Karpas-422 (cell line): ENCODE data around the gene C13orf46. TPM values are rescaled to one million over a fixed set of nuclear protein-coding genes. Genes with fewer than 3 reads are reported as not detected.
A peak's percentile ranks its signal among the peaks of the same experiment; 100 is the strongest.
"Not testable (repeated sequence)": the region's sequence is repeated elsewhere in the genome, so short reads cannot be mapped to it uniquely, and the experiment has no call there.

Experiments used
- DNase-seq: peaks from one replicate; pipeline ENCODE4 v3.0.0-alpha.2; 2015
- H2AFZ ChIP-seq: fragments of 200-600 bp; sonication (generic); 2 replicates; pipeline ENCODE4 v1.6.1; 2014; ENCODE audit warnings: antibody characterized with exemption, low read length, mixed read lengths
- H3K27ac ChIP-seq: fragments of 200-600 bp; sonication (generic); 2 replicates; pipeline ENCODE4 v1.5.1; 2014; ENCODE audit warnings: mild to moderate bottlenecking, low read length, moderate library complexity
- H3K27me3 ChIP-seq: fragments of 200-600 bp; sonication (generic); 2 replicates; pipeline ENCODE4 v1.6.1; 2014; ENCODE audit warnings: low read length, mixed read lengths
- H3K36me3 ChIP-seq: fragments of 200-600 bp; sonication (generic); 2 replicates; pipeline ENCODE4 v1.6.1; 2014; ENCODE audit warnings: low read length, mixed read lengths; ENCODE audit not compliant: insufficient read depth
- H3K4me1 ChIP-seq: fragments of 200-600 bp; sonication (generic); 2 replicates; pipeline ENCODE4 v1.6.1; 2014; ENCODE audit warnings: mild to moderate bottlenecking, low read length, mixed read lengths
- H3K4me2 ChIP-seq: fragments of 200-600 bp; sonication (generic); 2 replicates; pipeline ENCODE4 v1.6.1; 2014; ENCODE audit warnings: low read length, low read depth, mild to moderate bottlenecking; ENCODE audit not compliant: poor library complexity, severe bottlenecking
- H3K4me3 ChIP-seq: fragments of 200-600 bp; sonication (generic); 2 replicates; pipeline ENCODE4 v1.5.1; 2014; ENCODE audit warnings: mild to moderate bottlenecking, antibody characterized with exemption, low read length, mixed read lengths
- H3K79me2 ChIP-seq: fragments of 200-600 bp; sonication (generic); 2 replicates; pipeline ENCODE4 v1.6.1; 2014; ENCODE audit warnings: mild to moderate bottlenecking, low read length, mixed read lengths
- H3K9ac ChIP-seq: fragments of 200-600 bp; sonication (generic); 2 replicates; pipeline ENCODE4 v1.6.0; 2014; ENCODE audit warnings: low read length
- H3K9me2 ChIP-seq: fragments of 200-600 bp; sonication (generic), shearing (Covaris generic); replicated peaks from 2 replicates; pipeline ENCODE4 v1.6.0; 2014; ENCODE audit warnings: mild to moderate bottlenecking, low read length, moderate library complexity; ENCODE audit not compliant: insufficient read depth
- H3K9me3 ChIP-seq: fragments of 300-700, 200-600 bp; sonication (generic); 2 replicates; pipeline ENCODE4 v1.6.1; 2014; ENCODE audit warnings: low read length, mixed read lengths
- H4K20me1 ChIP-seq: fragments of 200-600 bp; sonication (generic); 2 replicates; pipeline ENCODE4 v1.6.1; 2014; ENCODE audit warnings: mild to moderate bottlenecking, antibody characterized with exemption, low read length, low read depth; ENCODE audit not compliant: insufficient read depth
- total RNA-seq: library from RNA; depleted of rRNA; stranded (reverse); fragments of >200 nt; shearing (Covaris generic); gene quantifications from 2 replicates; pipeline ENCODE4 v1.2.3, GENCODE V29; 2014; ENCODE audit warnings: low replicate concordance; rRNA removed

Gene C13orf46
- total RNA-seq: not detected in 2 replicates

DNA sequence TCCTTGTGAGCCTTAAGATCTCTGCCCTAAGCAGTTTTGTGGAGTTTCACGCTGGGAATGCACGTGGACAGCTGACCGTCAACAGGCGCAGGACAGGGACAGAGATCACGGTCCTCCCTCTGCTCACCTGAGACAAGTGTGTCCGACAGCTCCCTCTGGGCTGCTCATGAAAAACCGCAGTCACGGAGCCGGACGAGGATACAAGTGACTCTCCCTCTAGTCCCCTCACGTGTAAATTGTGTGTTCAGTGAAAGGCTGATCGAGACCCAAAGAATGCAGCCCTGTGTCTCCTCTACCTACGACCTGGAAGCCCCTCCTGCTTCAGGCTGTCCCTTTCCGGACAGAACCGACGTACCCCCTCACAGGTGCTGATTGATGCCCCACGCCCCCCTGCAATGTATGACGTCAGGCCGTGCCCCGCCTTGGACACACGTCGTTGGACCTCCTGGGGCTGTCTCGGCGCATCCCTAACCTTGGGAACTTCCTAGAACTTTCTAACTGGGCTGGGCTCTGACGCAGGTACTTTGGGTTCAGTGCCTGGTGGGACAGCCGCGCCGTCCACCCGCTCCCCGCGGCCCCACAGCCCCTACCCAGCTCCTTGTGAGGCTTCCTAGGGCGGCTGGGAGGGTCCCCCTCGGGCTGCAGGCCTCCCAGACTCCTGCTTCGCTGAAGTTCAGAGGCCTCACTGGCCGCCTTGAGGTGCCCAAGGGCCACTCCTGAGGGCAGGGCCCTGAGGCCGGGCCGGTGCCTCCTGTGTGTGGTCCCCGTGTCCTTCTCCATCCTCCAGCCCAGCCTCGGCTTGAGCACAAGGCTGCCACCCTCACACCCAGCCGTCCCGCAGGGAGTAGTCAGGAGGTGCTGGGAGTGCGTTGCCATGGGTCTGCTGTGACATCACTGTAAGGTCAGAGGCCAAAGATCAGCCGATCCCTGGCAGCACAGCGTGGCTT lies at the start of gene C13orf46:
TSS of gene C13orf46 (minus strand) at position 859 of the 947 bp plus-strand sequence. CDS start at position 780, 79 bp downstream.
- no peak within 1 kb of the TSS for H2AFZ ChIP-seq
- H3K27ac ChIP-seq: no peak within 1 kb of the TSS
- no peak within 1 kb of the TSS for H3K4me2 ChIP-seq
- no peaks in the 10 kb centered on the region for H3K9me3 ChIP-seq
- no peaks in the 10 kb centered on the region for H3K36me3 ChIP-seq
- no peak for DNase-seq
- H3K79me2 ChIP-seq: no peaks in the 10 kb centered on the region
- no peaks in the 10 kb centered on the region for H3K4me1 ChIP-seq
- H3K9ac ChIP-seq: no peak within 1 kb of the TSS
- H3K9me2 ChIP-seq: no peaks in the 10 kb centered on the region
- no peaks in the 10 kb centered on the region for H3K27me3 ChIP-seq
- H4K20me1 ChIP-seq: no peaks in the 10 kb centered on the region
- no peak within 1 kb of the TSS for H3K4me3 ChIP-seq

DNA sequence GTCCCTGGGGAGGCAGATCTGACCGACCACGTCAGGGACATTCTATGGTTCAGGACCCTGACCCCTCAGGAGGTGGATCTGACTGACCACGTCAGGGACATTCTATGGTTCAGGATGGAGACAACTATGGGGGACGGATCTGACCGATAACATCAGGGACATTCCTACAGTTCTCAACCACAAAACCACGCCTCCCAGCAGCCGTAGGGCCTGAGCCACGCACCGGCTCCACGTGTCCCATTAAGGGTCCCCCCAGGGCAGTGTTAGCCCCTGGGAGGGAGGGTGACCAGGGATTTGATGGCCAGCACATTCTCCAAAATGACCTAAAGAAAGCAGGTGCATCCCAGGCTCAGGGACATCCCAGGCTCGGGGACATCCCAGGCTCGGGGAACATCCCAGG lies 49.0 kb upstream of the C13orf46 start:
- H2AFZ ChIP-seq: no peak overlapping the region
- no peaks in the 10 kb centered on the region for H3K9me3 ChIP-seq
- H3K27ac ChIP-seq: no peak overlapping the region
- H4K20me1 ChIP-seq: no peaks in the 10 kb centered on the region
- no peak overlapping the region for H3K4me2 ChIP-seq
- H3K27me3 ChIP-seq: no peaks in the 10 kb centered on the region
- no peak overlapping the region for H3K4me3 ChIP-seq
- H3K4me1 ChIP-seq: peaks cover 23% of the 10 kb centered on the region
- H3K79me2 ChIP-seq: no peaks in the 10 kb centered on the region
- no peaks in the 10 kb centered on the region for H3K9me2 ChIP-seq
- H3K9ac ChIP-seq: no peak overlapping the region
- no peak for DNase-seq
- H3K36me3 ChIP-seq: no peaks in the 10 kb centered on the region

DNA sequence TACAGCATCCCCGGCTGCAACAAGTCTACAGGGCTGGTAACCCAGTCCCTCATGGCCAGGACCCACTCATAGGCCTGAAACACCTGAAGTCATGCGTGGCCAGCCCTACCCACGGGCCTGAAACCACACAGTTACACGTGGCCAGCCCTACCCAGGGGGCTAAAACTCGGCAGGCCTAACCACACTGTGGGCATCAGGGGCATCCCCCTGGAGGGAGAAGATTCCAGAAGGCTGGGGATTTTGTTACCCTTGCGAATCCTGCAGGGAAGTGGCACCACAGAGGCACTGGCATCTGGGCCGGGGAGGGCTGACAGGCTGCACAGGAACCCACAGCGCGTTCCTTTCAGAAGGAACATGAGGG lies 48.4 kb upstream of the C13orf46 start:
- Histone ChIP-seq H2AFZ (no peak overlapping the region), H4K20me1 (no peaks in the 10 kb centered on the region), H3K27me3 (no peaks in the 10 kb centered on the region), H3K4me2 (no peak overlapping the region), H3K79me2 (no peaks in the 10 kb centered on the region), H3K27ac (no peak overlapping the region), H3K9me3 (no peaks in the 10 kb centered on the region), H3K4me1 (peaks cover 18% of the 10 kb centered on the region), H3K36me3 (no peaks in the 10 kb centered on the region), H3K9me2 (no peaks in the 10 kb centered on the region), H3K4me3 (no peak overlapping the region), H3K9ac (no peak overlapping the region)
- no peak for DNase-seq

DNA sequence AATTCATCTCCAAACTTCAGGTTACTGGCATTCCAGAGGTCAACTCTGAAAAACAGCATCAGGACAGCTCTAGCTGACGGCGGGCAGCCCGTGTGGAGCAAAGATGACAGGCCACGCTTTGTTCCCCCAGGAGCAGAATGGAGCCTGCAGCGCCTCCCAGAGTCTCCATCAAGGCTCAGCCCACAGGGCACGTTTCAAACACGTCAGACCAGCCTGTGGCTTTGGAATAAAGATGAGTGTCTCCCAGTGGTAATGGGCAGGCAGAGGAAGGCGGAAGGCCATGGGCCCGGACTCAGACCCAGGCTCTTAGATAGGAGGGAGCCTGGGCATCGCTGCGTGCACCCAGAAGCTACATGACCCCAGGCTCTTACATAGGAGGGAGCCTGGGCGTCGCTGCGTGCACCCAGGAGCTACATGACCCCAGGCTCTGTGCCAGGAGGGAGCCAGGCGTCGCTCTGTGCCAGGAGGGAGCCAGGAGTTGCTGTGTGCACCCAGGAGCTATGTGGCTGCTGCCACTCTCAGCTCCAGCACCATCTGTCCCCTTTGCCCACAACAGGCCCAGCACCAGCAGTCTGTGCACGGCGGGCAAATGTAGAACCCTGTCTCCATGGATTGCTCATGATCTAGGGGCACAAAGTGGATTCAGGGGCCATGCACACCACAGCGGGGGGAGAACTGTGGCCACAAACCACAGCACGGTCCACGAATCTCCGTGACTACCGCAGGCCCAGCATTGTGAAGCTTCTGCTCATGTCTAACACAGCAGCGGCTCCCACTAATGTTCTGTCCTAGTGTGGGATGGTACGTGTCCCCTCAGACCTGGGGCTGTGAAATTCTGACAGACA lies 47.8 kb upstream of the C13orf46 start:
- H4K20me1 ChIP-seq: no peaks in the 10 kb centered on the region
- no peak overlapping the region for H3K4me3 ChIP-seq
- H3K79me2 ChIP-seq: no peaks in the 10 kb centered on the region
- no peak overlapping the region for H3K4me2 ChIP-seq
- no peak overlapping the region for H3K27ac ChIP-seq
- H3K9me3 ChIP-seq: no peaks in the 10 kb centered on the region
- H3K4me1 ChIP-seq: peaks cover 14% of the 10 kb centered on the region
- H3K9me2 ChIP-seq: no peaks in the 10 kb centered on the region
- DNase-seq: no peak
- no peaks in the 10 kb centered on the region for H3K36me3 ChIP-seq
- no peak overlapping the region for H3K9ac ChIP-seq
- no peak overlapping the region for H2AFZ ChIP-seq
- H3K27me3 ChIP-seq: no peaks in the 10 kb centered on the region

DNA sequence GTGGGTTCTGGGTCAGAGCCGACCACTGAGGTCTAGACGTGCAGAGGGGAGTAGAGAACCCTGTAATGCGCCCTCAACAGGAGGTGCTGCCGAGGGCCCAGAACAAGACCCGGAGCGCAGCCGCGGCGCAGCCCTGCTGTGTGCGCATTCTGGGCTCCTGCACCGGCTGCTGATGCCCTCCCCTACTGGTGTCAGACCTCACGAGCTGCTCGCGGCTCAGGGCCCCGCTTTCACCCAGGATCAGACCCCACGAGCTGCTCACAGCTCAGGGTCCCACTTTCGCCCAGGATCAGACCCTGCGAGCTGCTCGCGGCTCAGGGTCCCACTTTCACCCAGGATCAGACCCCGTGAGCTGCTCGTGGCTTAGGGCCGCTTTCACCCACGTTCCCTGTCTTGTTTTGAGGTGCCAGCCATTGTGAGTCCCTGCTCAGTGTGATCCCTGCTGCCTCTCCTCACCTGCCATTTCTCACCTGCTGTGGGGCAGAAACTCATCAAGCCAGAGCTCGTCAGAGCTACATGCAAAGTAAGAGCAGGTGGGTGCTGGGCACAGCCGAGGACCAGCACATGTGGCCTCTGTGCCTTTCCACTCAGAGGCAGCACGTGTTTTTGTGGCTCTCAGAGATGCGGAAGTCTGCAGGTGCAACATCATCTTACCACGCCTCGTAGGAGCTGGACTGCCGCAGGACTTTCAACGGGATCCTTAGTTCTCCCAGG lies 47.0 kb upstream of the C13orf46 start:
- H3K36me3 ChIP-seq: no peaks in the 10 kb centered on the region
- H3K4me2 ChIP-seq: no peak overlapping the region
- H3K79me2 ChIP-seq: no peaks in the 10 kb centered on the region
- DNase-seq: no peak
- no peaks in the 10 kb centered on the region for H3K27me3 ChIP-seq
- H3K4me3 ChIP-seq: no peak overlapping the region
- H3K9me3 ChIP-seq: no peaks in the 10 kb centered on the region
- no peak overlapping the region for H3K27ac ChIP-seq
- H3K4me1 ChIP-seq: peaks cover 14% of the 10 kb centered on the region
- no peak overlapping the region for H2AFZ ChIP-seq
- no peak overlapping the region for H3K9ac ChIP-seq
- H3K9me2 ChIP-seq: no peaks in the 10 kb centered on the region
- H4K20me1 ChIP-seq: no peaks in the 10 kb centered on the region

DNA sequence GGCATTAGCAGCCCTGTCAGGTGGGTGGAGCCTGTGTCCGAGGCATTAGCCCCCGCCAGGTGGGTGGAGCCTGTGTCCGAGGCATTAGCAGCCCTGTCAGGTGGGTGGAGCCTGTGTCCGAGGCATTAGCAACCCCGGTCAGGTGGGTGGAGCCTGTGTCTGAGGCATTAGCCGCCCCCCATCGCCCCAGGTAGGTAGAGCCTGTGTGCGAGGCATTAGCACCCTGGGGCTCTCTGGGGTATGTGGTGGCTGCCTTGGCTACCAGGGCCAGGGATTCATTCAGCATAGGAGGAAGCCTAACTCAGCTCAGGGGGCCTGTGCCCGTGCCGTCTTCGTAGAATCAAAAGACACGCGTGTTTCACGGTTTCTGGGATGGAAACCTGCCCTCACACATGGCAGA lies 46.3 kb upstream of the C13orf46 start:
- H3K4me3 ChIP-seq, H2AFZ ChIP-seq, H3K36me3 ChIP-seq, H3K27me3 ChIP-seq, H4K20me1 ChIP-seq, H3K9me2 ChIP-seq, H3K4me2 ChIP-seq, DNase-seq, H3K79me2 ChIP-seq, H3K27ac ChIP-seq, H3K9me3 ChIP-seq, H3K9ac ChIP-seq: not testable (repeated sequence)
- peaks cover 10% of the 10 kb centered on the region for H3K4me1 ChIP-seq

DNA sequence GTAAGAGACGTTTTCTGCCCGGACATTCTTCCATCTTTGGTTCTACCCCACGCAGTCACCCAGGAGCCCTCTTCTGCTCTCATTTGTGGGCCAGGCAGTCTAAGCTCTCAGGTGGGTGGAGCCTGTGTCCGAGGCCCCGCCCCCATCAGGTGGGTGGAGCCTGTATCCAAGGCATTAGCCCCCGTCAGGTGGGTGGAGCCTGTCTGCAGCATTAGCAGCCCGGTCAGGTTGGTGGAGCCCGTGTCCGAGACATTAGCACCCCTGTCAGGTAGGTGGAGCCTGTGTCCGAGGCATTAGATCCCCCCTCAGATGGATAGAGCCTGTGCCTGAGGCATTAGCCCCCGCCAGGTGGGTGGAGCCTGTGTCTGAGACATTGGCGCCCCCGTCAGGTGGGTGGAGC lies 45.5 kb upstream of the C13orf46 start:
- Histone ChIP-seq H2AFZ (no peak overlapping the region), H3K4me2 (no peak overlapping the region)
- peak; percentile 58 for DNase-seq

More for the DNA sequence above, 45.5 kb upstream of the C13orf46 start:
- Histone ChIP-seq H3K4me1 (peaks cover 3% of the 10 kb centered on the region), H3K4me3 (no peak overlapping the region), H3K36me3 (no peaks in the 10 kb centered on the region), H3K79me2 (no peaks in the 10 kb centered on the region), H3K9ac (no peak overlapping the region), H3K9me2 (no peaks in the 10 kb centered on the region), H3K9me3 (no peaks in the 10 kb centered on the region), H3K27ac (no peak overlapping the region), H3K27me3 (no peaks in the 10 kb centered on the region), H4K20me1 (no peaks in the 10 kb centered on the region)
